Measurements from ENCODE around the gene PPAT. TPM values are rescaled to one million over a fixed set of nuclear protein-coding genes. Genes with fewer than 3 reads are reported as not detected.
"Not testable (repeated sequence)": the region's sequence is repeated elsewhere in the genome, so short reads cannot be mapped to it uniquely, and the experiment has no call there.

The PPAT gene
- total RNA-seq, 3 donors from 2014 or later = 4.7 to 7.9 (median 7.5) TPM

DNA sequence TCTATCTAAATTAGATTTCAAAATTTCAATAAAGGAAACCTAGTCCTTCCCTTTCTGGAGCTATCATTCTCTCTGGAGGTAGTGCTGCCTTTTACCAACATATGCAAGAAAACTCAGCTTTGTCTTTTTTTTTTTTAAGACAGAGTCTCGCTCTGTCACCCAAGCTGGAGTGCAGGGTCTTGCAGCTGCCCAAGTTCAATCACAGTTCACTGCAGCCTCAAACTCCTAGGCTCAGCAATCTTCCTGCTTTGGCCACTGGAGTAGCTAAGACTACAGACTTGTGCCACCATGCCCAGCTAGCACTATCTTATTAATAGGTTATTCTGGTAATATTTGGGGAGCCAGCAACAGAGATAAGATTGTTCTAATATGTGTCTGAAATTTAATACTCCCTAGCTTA, 60.5 kb downstream of the PPAT start:
- intact Hi-C loops (cut with DNase I, micrococcal nuclease) = no loop called here
- DNase-seq = no peak
- no peak for ATAC-seq
- TF ChIP-seq, protein P1, sequence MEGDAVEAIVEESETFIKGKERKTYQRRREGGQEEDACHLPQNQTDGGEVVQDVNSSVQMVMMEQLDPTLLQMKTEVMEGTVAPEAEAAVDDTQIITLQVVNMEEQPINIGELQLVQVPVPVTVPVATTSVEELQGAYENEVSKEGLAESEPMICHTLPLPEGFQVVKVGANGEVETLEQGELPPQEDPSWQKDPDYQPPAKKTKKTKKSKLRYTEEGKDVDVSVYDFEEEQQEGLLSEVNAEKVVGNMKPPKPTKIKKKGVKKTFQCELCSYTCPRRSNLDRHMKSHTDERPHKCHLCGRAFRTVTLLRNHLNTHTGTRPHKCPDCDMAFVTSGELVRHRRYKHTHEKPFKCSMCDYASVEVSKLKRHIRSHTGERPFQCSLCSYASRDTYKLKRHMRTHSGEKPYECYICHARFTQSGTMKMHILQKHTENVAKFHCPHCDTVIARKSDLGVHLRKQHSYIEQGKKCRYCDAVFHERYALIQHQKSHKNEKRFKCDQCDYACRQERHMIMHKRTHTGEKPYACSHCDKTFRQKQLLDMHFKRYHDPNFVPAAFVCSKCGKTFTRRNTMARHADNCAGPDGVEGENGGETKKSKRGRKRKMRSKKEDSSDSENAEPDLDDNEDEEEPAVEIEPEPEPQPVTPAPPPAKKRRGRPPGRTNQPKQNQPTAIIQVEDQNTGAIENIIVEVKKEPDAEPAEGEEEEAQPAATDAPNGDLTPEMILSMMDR (IDR thresholded peaks at IDR 0.05) = no peak
- Histone ChIP-seq H3K9me3 (no peaks in the 10 kb centered on the region), H3K36me3 (ENCODE audit: low read depth) (no peaks in the 10 kb centered on the region), H3K4me3 (no peak overlapping the region), H3K4me1 (ENCODE audit: low read depth) (no peaks in the 10 kb centered on the region)

DNA sequence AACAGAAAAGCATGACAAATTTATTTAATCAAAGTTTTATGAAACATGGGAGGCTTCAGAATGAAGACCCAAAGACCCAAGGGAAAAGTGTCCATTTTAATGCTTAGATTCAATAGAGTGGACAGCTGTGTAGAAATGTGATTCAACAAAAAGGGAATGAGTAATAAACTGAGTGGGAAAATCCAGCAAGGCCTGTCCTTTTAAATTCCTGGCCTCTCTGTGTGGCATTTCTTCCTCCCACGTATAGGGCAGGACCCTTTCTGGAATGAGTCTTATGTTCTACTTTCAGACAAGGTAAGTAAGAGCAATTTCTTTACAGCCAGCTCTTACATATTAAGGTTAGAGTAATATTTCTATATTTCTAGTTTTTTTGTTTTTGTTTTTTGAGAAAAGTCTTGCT, 62.6 kb downstream of the PPAT start:
- TF ChIP-seq, protein P1 (IDR thresholded peaks at IDR 0.05) = no peak
- ATAC-seq = no peak
- H3K9me3 ChIP-seq = no peaks in the 10 kb centered on the region

GRCh38 chr4:56371426-56372220, 63.8 kb downstream of the PPAT start:
- intact Hi-C loops (cut with DNase I, micrococcal nuclease) = no loop called here
- H3K9me3 ChIP-seq = no peaks in the 10 kb centered on the region
- TF ChIP-seq, protein P1 (IDR thresholded peaks at IDR 0.05) = no peak
- ATAC-seq (no peak), DNase-seq (no peak)
- no peak overlapping the region for H3K4me3 ChIP-seq
- H3K36me3 ChIP-seq (ENCODE audit: low read depth) = no peaks in the 10 kb centered on the region
- no peaks in the 10 kb centered on the region for H3K4me1 ChIP-seq (ENCODE audit: low read depth)

More for the DNA sequence above, 62.6 kb downstream of the PPAT start:
- intact Hi-C loops (cut with DNase I, micrococcal nuclease) = no loop called here
- H3K4me3 ChIP-seq = no peak overlapping the region
- no peak for DNase-seq
- H3K36me3 ChIP-seq (ENCODE audit: low read depth) = no peaks in the 10 kb centered on the region
- no peaks in the 10 kb centered on the region for H3K4me1 ChIP-seq (ENCODE audit: low read depth)

DNA sequence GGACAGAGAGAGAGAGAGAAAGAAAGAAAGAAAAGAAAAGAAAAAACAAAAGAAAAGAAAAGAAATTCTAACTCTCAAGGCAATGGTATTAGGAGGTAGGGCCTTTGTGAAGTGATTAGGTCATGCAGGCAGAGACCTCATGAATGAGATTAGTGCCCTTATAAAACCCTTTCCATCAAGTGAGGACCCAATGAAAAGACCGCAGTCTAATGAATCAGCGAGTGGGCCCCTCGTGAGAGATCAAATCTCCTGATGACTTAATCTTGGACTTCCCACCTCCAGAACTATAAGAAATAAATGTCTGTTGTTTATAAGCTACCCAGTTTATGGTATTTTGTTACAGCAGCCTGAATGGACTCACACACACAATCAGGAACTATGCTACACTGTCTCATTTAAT, 65.0 kb downstream of the PPAT start:
- intact Hi-C loops (cut with DNase I, micrococcal nuclease) = no loop called here
- Histone ChIP-seq H3K36me3 (ENCODE audit: low read depth) (no peaks in the 10 kb centered on the region), H3K4me3 (no peak overlapping the region), H3K4me1 (ENCODE audit: low read depth) (no peaks in the 10 kb centered on the region), H3K9me3 (no peaks in the 10 kb centered on the region)
- no peak for DNase-seq
- ATAC-seq = no peak
- TF ChIP-seq, protein P1 (IDR thresholded peaks at IDR 0.05) = no peak

DNA sequence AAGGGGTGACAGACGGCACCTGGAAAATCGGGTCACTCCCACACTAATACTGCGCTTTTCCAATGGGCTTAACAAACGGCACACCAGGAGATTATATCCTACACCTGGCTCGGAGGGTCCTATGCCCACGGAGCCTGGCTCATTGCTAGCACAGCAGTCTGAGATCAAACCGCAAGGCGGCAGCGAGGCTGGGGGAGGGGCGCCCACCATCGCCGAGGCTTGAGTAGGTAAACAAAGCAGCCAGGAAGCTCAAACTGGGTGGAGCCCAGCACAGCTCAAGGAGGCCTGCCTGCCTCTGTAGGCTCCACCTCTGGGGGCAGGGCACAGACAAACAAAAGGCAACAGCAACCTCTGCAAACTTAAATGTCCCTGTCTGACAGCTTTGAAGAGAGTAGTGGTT, 72.4 kb downstream of the PPAT start:
- H3K9me3 ChIP-seq; H3K4me1 ChIP-seq (ENCODE audit: low read depth); H3K4me3 ChIP-seq; intact Hi-C loops (cut with DNase I, micrococcal nuclease); DNase-seq; H3K36me3 ChIP-seq (ENCODE audit: low read depth); ATAC-seq: not testable (repeated sequence)

GRCh38 chr4:56360071-56360470, 75.3 kb downstream of the PPAT start:
- Histone ChIP-seq H3K4me3 (no peak overlapping the region), H3K4me1 (ENCODE audit: low read depth) (no peaks in the 10 kb centered on the region), H3K36me3 (ENCODE audit: low read depth) (no peaks in the 10 kb centered on the region), H3K9me3 (no peaks in the 10 kb centered on the region)
- no peak for DNase-seq
- TF ChIP-seq, protein P1 (IDR thresholded peaks at IDR 0.05) = no peak
- intact Hi-C loops (cut with DNase I, micrococcal nuclease) = no loop called here
- no peak for ATAC-seq

Data from mucosa of descending colon (tissue), 3 donors.